RCC 7860 (cell line): ENCODE results near the gene GPD1.
A peak's percentile ranks its signal among the peaks of the same experiment; 100 is the strongest.

ENCODE experiments used
- DNase-seq: peaks from one replicate; pipeline ENCODE4 v3.0.0-alpha.2; 2015; ENCODE audit warnings: low spot score
- FAIRE-seq: peaks from 2 replicates; lab custom pipeline; 2012; peaks lifted over from hg19 to GRCh38; lab: Jason Lieb, UNC

The GPD1 gene

DNA sequence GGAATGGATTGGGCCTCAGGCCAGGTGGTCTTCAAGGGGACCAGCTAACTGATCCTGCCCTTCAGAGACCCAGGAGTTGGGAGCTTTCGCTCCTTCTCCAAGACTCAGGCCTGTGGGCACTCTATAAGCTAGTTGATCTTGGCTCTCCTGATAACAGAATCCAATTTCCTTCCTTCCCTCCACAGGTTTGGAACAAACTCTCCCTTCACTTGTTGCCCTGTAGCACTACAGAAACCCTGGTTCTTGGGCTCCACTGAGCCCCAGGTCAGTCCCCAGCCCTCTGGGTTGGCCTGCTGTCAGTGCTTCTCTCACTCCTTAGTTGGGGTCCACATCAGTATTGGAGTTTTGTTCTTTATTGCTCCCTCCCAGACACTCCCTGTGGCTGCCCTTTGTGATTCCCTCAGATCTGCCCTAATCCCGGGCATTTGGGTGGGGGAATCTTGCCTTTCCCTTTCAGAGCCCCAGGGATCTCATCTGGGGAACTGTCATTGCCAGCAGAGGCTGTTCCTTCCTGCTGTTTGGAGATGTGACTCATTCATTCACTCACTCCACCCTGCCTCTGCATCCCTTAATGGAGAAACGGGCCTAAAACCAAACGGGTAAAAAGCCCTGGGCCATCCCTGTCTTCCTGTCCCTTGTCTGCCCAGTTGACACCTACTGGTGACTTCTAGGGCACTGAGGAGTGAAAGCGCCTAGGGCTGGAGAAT lies 4.4 kb upstream of the GPD1 start:
- DNase-seq (no peak), FAIRE-seq (no peak)

DNA sequence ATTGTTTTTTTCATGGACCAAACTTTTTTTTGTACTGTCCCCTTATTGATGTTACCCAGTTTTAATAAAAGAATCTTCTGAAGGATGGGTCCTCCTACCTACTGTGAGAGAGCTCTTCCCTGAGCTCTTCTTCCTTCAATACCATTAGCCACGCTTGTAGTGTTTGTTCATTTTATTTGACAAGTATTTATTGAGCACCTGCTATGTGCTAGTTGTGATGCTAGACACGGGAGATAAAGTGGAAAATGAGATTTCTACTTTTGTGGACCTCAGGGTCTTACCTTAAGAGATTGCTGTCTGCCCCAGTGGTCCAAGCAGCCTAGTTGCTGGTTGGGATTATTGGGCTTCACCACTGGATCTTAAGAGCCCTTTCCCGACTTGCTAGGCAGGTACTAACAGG lies 3.2 kb upstream of the GPD1 start:
- DNase-seq, result no peak
- no peak for FAIRE-seq

DNA sequence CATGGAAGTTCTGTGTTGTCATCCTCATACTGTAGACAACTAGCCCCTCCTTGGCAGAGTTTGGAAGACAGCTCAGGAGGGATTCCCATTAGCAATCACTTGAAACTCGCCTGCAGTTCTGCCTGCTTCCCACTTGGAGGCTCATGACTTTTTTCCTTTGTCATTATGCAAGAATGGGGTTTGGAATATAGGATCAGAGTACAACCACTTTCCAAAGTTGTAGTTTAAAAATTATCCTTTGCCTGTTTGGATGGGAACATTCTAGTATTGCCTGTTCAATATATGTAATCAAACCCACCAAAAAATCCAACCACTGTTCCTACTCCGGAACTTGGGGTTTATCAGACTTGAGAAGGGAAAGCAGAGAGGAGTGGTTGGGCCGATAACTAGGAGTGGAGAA lies 2.1 kb upstream of the GPD1 start:
- DNase-seq (peak; percentile 16), FAIRE-seq (no peak)

- DNase-seq (no peak), FAIRE-seq (no peak)
Observed at GRCh38 chr12:50102131-50102531, 1.7 kb upstream of the GPD1 start.

- FAIRE-seq (no peak), DNase-seq (no peak)
Observed at GRCh38 chr12:50102646-50103309, 1.0 kb upstream of the GPD1 start.

DNA sequence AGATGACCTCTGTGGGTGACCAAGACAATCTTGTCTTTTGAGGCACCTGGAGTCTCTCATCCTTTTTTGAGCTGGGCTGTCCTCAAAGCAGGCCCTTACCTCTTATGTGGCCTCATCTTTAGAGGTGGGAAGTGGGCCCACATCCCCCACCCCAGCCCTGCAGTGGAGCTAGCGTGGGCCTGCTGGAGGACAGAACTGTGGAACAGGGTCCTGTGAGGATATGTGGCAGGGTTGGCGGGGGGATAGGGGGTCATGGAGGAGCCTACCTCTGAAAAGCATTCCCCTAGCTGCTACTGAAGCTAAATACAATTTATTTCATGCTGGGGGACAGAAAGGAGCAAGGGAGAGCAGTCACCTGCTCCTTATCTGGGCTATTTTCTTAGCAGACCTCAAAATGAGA lies 457 bp upstream of the GPD1 start:
- FAIRE-seq (no peak), DNase-seq (no peak)

- no peak for DNase-seq
- no peak for FAIRE-seq
Observed at GRCh38 chr12:50104417-50105366, 884 bp downstream of the GPD1 start.

DNA sequence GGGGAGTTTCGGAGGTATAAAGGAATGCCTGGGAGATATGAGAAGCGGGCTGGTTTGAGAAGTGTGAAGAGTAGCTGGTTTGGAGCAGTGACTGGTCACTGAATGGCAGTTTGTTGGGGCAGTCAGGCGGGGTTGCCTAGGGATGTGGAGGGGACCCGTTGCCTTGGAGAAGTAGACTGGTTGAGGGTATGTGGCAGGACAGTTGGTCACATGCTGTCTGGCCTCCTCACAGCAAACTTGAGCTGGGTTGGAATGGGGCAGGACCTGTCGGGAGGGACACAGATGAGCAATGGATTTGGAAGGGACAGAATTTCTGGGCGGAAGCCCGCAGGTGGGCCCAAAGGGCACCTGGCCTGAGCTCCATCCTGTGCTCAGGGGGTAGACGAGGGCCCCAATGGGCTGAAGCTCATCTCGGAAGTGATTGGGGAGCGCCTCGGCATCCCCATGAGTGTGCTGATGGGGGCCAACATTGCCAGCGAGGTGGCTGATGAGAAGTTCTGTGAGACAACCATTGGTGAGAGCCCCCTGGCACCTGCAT lies 2.2 kb downstream of the GPD1 start:
- DNase-seq (no peak), FAIRE-seq (no peak)

GRCh38 chr12:50106907-50107306 lies 3.1 kb downstream of the GPD1 start:
- no peak for DNase-seq
- FAIRE-seq, result no peak

- no peak for DNase-seq
- no peak for FAIRE-seq
Observed at GRCh38 chr12:50107416-50108268, 3.8 kb downstream of the GPD1 start.

GRCh38 chr12:50109319-50109718 lies 5.5 kb downstream of the GPD1 start:
- no peak for FAIRE-seq
- DNase-seq, result no peak

DNA sequence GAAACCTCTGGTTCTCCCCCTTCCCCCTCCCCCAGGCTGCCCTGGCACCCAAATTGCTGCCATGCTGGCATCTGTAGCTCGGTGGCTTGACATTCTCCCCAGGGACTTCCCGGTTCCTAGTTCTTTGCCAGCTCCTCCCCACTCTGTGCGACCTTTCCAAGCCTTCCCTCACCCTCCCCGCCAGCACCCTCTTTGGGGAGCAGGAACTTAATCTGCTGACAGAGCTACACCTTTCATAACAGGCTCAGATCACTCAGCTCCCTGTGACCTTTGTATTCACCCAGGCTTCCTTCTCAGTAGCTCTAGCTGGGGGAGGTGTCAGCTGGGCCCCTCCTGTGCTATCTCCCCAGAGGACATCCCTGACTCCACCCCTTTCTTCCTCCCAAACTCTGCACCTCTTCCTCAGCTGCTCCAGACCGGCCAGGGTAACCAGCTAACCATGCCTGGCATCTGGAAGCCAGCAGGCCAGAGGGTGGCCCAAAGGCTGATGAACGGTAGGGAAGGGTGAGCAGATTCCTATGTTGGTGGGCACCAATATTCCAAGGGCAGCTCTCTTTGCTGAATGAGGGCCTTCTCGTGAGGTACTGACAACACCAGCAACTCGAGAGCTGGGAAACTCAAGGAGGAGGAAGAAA lies 6.4 kb downstream of the GPD1 start:
- DNase-seq, result peak; percentile 9
- no peak for FAIRE-seq

DNA sequence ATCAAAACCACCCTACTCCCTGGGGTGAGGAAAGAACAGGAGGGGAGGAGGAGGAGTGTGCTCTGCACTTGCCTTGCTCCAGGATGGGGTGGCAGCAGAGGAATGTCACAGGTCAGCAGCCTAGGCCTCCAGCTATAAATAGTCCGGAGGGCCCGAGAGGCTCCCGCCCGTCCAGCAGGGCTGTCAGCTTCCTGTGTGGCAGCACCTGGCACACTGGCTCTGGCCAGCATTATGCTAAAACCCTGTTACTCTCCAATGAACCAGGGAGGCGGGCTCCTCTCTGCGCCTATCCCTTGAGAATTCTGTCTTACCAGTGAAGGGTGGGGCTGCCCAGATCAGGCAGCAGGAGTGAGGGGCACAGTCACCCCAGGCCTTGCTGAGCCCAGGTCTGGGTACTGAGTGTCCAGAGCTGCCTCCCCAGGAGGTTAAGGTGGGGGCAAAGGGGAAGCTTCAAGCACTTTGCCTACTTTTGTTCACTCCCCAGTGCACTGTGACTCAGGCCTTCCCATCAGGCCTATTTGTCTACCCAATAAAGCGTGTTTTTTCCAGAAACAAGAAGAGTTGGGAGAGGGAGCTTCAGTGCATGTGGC lies 7.0 kb downstream of the GPD1 start:
- DNase-seq, result peak; percentile 81
- peak; percentile 57 for FAIRE-seq

DNA sequence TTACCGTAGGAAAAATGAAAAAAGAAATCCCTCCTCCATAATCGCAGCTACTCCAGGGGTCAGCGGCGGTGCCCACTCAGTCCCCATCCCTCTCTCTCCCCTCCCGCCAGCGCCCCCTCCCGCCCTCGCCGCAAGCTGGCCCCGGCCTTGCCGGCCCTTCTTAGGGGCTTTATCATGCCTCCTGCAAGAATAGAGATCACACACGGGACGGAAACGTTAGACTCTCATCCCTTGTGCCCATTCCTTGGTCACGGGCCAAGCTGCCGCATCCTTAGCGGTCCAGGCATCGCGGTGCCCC lies 7.5 kb downstream of the GPD1 start:
- DNase-seq, result no peak
- no peak for FAIRE-seq

DNA sequence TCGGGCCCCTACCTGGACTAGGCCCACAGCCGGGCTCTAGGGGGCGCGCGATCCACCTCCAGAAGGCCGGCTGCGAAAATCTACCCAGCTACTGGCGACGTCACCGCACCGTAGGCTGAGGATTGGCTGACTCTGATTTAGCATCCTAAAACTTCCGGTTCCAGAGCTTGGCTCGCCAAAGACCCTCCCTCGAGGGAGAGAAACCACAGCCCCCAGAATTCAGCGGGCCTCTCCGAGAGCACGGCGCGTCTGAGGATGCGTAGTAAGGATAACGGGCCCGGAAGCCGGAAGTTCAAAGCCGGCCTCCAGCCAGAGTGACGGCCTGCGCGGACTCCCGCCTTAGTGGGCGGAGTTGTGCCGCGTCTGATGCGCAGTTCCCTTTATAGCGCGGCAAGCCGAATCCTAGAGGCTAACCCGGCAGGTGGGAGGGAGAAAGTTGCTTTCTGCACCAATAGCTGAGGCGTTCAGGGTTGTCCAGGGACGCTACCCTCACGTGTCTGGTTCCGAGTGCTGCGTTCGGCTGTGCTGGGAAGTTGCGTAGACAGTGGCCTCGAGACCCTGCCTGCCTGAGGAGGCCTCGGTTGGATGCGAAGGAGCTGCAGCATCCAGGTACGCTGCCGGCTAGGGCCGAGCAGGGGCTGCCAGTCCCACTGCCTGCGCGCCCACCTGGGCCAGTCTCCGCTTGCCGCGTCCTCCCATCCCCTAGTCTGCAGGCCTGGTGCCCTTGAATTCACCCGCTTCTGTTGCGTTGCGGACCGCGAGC lies 8.1 kb downstream of the GPD1 start, which contains the start of gene COX14:
Gene COX14 (plus strand): TSS at position 544 of the 763 bp plus-strand sequence. CDS start 7,808 bp downstream, outside the sequence.
- peak; percentile 92 for FAIRE-seq
- peak; percentile 98 for DNase-seq

- FAIRE-seq, result no peak
- peak; percentile 23 for DNase-seq
Observed at GRCh38 chr12:50112456-50113218, 8.8 kb downstream of the GPD1 start.

DNA sequence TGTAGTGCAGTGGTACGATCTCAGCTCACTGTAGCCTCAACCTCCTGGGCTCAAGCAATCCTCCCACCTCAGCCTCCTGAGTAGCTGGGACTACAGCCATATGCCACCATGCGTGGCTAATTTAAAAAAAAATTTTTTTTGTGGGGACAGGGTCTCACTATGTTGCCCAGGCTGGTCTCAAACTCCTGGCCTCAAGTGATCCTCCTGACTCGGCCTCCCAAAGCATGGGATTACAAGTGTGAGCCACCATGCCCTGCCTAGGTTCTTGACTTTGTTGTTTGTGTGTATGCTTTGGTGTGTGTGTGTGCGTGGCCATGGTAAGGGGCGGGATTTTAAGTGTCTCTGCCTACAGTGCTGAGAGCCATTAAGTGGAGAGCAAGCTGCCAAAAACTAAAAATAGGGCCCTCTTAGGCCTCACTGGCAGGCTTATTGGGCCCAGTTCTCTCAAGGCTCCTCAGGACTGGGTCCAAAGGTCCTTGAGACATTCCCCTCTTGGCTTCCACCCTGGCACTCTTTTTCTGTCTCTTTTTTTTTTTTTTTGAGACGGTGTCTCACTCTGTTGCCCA lies 13.3 kb downstream of the GPD1 start:
- DNase-seq (no peak), FAIRE-seq (no peak)

GRCh38 chr12:50119387-50119786 lies 15.6 kb downstream of the GPD1 start:
- DNase-seq (no peak), FAIRE-seq (no peak)
